ENCODE results near the gene C1QTNF6. TPM values are rescaled to one million over a fixed set of nuclear protein-coding genes. Genes with fewer than 3 reads are reported as not detected.

C1QTNF6 gene
- total RNA-seq, 1 donor from 2014 or later, result 23.2 TPM

DNA sequence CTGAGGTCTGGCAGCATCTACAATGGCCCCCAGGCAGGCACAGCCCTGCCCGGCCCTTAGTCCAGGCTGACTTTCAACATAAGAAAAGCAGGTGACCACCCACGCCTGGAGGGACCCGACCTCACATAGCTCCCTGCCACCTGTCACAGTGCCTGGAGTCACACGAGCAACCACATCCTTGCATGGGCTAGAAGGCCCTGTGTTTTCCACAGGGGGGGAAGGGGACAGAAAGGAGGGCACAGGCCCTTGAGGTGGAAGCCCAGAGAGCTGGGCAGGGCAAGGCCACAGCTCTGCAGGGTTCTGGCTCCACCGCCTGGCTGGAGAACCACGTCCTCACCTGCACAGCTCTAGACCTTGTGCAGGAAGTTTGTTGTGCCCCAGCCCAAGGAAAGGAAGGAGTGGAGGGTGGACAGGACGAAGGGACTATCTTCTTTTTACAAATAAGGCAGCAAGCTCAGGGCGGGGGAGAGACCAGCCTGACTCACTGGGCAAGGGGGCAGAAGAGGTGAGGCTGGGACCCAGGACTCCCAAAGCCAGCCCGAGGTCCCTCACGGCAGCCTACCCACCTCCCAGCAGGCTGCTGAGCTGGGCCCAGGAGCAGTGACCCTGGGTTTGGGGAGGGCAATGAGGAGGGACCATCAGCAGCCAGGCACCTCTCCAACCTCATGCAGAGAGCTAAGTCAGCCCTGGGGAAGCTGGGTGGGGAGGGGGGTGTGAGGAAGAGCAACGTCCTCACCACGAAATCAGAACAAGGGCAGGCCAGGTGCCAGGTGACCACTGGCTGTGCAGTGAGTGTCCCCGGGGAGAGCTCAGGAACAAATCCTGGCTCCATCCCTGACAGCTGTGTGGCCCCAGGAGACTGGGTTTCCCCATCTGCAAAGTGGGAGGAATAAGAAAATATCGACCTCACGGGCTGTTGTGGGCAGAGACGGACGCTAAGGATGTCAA, 4.3 kb downstream of the C1QTNF6 start:
- Mint-ChIP-seq H3K27me3 (no peaks in the 10 kb centered on the region), H3K36me3 (no peaks in the 10 kb centered on the region), H3K9me3 (no peaks in the 10 kb centered on the region), H3K27ac (no peak overlapping the region), H3K4me3 (no peak overlapping the region), H3K4me1 (ENCODE audit: unreplicated experiment) (peaks cover 23% of the 10 kb centered on the region)
- DNase-seq (ENCODE audit: extremely low spot score, unreplicated experiment), result no peak
- TF ChIP-seq CTCF (conservative IDR thresholded peaks at IDR 0.05), result no peak

DNA sequence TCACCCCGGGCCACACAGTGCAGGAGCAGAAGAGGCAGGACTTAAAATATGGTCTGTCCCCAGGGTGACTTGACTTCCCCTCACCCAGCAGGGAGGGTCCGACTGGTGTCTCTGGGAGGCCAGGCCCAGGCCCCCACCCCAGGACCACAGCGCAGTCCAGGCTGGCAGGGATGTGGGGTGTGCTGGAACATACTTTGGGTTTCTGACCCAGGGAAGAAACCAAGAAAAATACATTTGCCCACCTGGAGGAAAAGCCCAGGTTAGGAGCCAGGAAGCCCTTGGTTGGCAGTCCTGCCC, 5.2 kb downstream of the C1QTNF6 start:
- DNase-seq (ENCODE audit: extremely low spot score, unreplicated experiment), result no peak
- Mint-ChIP-seq H3K4me3 (no peak overlapping the region), H3K27me3 (peaks cover 3% of the 10 kb centered on the region), H3K36me3 (no peaks in the 10 kb centered on the region), H3K27ac (no peak overlapping the region), H3K4me1 (ENCODE audit: unreplicated experiment) (peaks cover 23% of the 10 kb centered on the region), H3K9me3 (no peaks in the 10 kb centered on the region)
- TF ChIP-seq CTCF (conservative IDR thresholded peaks at IDR 0.05), result no peak

DNA sequence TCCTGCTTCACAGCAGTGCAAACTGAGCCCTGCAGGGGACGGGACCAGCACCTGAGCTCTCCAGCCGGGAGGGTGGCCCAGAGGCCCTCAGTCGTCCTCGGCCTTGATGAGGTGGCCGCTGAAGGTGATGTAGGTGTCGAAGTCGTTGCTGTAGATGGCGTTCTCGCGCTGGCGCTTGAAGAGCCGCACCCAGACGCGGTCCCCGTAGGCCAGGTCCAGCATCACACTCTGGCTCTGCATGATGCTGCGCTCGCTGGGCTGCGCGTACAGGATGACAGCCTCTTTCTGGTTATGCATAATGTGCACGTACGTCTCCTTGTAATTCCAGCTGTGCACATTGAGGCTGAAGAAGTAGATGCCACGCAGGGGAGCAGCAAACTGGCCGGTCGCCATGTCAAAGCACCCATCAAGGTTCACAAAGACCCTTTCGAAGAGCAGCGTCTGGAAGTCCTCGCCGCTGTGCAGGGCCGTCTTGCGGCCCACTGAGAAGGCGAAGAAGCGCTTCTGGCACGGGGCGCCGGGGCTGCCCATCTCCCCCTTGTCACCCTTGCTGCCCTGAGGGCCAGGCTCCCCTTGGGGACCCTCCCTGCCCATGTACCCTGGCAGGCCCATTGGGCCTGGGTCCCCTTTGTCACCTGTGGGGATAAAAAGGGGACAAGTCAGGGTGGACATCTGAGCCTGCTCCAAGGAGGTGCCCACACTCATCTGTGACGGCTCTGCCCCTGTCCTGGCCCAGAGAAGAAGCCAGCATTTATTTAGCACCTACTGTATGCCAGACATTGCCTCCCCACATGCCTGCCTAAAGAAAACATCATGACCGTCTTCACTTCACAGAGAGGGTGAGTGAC, 5.7 kb downstream of the C1QTNF6 start:
- H3K4me3 Mint-ChIP-seq, result no peak overlapping the region

DNA sequence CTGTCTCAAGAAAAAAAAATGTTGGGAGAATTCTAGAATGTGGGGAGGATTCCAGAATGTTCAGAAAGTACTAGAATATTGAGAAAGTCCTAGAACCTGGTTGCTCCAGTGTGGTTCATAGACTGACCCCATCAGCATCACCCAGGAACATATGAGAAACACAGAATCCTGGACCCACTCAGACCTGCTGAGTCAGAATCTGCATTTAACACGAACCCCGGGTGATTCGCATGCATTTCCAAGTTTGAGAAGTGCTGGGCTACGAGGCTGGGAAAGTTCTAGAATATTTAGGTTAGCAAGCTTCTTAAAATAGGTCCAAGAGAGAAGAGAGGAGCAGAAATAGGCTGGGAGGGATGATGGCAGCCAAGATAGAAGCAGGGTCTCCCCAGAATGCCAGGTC, 6.4 kb downstream of the C1QTNF6 start:
- no peaks in the 10 kb centered on the region for H3K9me3 Mint-ChIP-seq
- peaks cover 4% of the 10 kb centered on the region for H3K36me3 Mint-ChIP-seq
- no peak overlapping the region for H3K4me3 Mint-ChIP-seq
- peaks cover 25% of the 10 kb centered on the region for H3K4me1 Mint-ChIP-seq (ENCODE audit: unreplicated experiment)
- H3K27me3 Mint-ChIP-seq, result peaks cover 8% of the 10 kb centered on the region
- no peak for DNase-seq (ENCODE audit: extremely low spot score, unreplicated experiment)
- no peak for TF ChIP-seq CTCF (conservative IDR thresholded peaks at IDR 0.05)
- H3K27ac Mint-ChIP-seq, result peak overlapping the region; percentile 55

More for the DNA sequence above, 5.7 kb downstream of the C1QTNF6 start:
- Mint-ChIP-seq H3K9me3 (no peaks in the 10 kb centered on the region), H3K4me1 (ENCODE audit: unreplicated experiment) (peaks cover 23% of the 10 kb centered on the region), H3K27me3 (peaks cover 8% of the 10 kb centered on the region), H3K36me3 (peaks cover 4% of the 10 kb centered on the region), H3K27ac (no peak overlapping the region)
- DNase-seq (ENCODE audit: extremely low spot score, unreplicated experiment), result no peak
- no peak for TF ChIP-seq CTCF (conservative IDR thresholded peaks at IDR 0.05)

DNA sequence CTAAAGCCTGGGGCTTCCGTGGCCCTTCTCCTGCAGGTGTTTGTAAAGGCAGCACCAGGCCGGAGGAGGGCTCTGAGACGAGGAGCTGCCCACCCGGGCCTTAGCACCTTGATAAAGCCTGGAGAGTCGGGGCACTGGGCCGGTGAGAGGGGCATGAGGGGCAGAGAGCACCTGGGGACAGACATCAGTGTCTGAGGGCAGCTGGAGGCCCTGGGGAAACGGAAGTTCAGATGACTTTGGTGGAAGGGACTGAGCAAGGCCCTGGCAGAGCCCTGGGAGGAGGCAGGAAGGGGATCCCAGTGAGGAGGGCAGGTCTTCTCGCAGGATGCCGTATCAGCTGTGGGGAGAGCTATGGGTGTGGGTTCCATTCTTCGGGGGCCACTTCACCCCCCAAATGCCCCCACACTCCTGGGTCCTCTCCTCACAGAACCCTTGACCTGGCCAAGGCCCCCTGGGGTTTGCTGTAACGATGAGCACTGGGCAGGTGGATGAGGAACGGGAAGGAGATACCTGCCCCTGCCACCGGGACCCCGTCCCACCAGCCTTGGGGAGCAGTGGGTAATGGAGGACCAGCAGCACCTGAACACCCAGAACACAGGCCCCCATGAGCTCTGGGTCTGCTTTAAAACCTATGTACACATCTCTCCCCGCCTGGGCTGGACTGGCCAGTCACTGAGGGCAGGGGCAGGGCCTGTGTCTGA, 7.4 kb downstream of the C1QTNF6 start:
- Mint-ChIP-seq H3K27ac (no peak overlapping the region), H3K4me3 (no peak overlapping the region), H3K9me3 (no peaks in the 10 kb centered on the region), H3K4me1 (ENCODE audit: unreplicated experiment) (peaks cover 26% of the 10 kb centered on the region), H3K27me3 (peaks cover 8% of the 10 kb centered on the region), H3K36me3 (peaks cover 4% of the 10 kb centered on the region)
- no peak for DNase-seq (ENCODE audit: extremely low spot score, unreplicated experiment)
- no peak for TF ChIP-seq CTCF (conservative IDR thresholded peaks at IDR 0.05)

Data from type B pancreatic cell (in vitro differentiated cells).